Stimulated activated CD8-positive, alpha-beta memory T cell treated with anti-CD3 and anti-CD28 coated beads, Interleukin-7, amount 100 ng/mL, for 24 hours (primary cell): ENCODE results near the gene NID1.
"Not testable (repeated sequence)": the region's sequence is repeated elsewhere in the genome, so short reads cannot be mapped to it uniquely, and the experiment has no call there.

Source experiments
- DNase-seq: peaks from one replicate; pipeline ENCODE4 v3.0.0-alpha.2; 2020; ENCODE audit warnings: low read depth

Gene NID1

DNA sequence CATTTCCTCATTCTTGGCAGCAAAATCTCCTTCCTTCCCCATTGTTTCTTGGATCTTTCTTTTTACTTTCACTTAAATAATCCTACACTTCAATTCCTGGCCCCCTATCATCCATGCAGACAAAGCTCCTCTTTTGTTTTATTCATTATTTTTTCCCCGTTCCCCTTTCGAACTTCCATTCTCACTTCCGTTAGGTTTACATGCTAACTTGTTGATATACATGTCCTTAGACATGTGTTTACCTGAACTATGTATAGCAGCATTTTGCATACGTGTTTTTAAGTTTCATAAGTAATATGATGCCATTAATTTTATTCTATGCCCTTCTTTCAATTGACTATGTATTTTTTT lies 131.1 kb downstream of the NID1 start:
- DNase-seq, result no peak

DNA sequence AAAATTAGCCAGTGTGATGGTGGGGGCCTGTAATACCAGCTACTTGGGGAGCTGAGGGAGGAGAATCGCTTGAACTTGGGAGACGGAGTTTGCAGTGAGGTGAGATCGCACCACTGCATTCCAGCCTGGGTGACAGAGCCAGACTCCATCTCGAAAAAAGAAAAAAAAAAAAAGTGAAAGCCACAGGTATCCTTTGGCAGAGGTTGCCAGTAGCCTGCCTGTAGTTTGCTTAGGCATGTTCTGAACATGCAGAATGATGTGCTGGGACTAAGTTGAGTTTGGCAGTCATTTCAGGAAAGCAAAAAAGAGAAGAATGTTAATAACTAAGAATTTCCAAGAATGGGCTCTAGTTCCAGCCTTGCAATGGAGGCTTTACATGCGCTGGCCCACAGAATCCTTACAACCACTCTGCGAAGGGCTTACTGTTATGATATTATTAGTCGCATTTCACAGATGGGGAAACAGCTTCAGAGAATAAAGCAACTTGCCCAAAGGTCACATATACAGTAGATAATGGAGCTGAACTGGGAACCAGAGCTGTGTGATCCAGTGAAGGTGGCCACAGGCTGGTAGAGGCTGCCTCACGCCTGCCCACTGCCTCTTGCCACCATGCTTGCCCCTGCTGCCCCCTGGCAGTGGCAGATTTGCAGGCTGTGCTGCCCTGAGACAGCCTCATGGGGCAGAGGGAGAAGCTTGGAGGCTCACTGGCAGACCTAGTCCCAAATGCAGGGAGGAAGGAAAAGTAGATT lies 131.7 kb downstream of the NID1 start:
- DNase-seq, result no peak

DNA sequence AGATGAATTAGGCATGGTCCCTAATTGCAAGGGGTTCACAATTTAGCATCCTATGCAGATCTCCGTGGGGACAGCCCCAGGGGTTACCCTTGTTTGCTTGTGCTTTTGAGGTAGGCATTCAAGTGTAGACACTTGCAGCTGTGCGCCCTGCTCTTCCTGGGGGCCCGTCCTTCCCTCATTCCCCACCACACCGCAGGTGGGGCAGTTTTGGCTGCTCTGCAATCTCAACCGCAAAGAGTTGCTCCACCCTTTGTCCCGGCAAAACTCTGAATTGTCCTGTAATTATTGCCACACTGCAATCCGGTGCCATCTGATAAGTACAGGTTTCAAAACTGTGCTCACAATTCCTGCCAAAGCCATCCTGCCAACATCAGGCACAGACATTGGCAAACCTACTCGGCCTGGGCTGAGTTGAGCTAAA lies 132.8 kb downstream of the NID1 start:
- DNase-seq, result no peak

DNA sequence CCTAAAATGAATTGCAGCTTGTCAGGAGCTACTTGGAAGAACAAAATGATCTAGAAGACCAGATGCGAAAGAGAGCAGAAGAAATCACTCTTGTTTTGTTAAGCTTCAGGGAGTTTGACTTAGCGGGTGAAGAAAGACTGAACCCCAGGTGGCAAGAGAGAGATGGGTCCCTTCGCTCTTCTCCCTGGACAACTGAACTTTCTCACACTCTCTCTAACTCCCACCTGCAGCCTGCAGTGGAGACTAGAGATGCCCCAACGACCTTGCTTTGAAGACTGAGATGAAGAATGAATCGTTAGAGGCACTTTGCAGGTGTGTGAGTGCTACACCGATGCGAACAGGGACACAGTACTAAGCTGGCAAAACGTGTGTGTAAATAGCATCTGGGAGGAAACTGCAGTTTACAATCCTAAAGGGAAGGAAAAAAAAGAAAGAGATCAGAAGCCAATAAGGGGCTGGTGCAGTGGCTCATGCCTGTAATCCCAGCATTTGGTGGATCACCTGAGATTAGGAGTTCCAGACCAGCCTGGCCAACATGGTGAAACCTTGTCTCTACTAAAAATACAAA lies 133.6 kb downstream of the NID1 start:
- no peak for DNase-seq

DNA sequence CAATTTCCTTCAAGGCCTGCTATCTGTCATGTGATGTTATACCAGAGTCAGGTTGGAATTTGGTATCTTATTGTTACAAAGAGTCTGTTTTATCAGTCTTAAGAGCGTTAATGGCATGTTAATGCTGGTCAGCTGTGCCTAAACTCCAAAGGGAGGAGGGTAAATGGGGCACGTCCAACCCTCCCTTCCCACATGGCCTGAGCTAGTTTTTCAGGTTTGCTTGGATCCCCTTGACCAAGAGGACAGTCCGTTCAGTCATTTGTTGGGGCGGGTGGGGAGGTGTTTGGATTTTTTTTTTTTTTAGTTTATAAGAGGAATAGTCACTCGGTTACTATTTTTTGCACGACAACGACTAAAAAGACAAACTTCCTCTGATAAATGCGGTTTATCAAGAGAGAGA lies 134.3 kb downstream of the NID1 start:
- no peak for DNase-seq

DNA sequence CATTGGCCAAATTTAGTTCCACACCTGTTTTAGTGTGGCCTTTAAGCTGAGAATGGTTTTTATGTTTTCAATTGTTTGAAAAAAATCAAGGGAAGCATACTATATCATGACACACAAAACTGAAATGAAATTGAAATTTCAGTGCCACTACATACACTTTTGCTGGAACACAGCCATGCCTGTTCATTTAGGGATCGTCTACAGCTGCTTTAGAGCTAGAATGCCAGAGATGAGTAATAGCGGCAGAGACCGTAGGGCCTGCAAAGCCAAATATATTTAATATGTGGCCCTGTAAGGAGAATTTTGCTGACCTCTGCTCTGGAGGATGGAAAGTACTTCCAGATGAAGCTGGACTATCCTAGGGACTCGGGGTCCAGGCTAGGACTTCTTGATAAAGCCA lies 135.7 kb downstream of the NID1 start:
- DNase-seq, result no peak

DNA sequence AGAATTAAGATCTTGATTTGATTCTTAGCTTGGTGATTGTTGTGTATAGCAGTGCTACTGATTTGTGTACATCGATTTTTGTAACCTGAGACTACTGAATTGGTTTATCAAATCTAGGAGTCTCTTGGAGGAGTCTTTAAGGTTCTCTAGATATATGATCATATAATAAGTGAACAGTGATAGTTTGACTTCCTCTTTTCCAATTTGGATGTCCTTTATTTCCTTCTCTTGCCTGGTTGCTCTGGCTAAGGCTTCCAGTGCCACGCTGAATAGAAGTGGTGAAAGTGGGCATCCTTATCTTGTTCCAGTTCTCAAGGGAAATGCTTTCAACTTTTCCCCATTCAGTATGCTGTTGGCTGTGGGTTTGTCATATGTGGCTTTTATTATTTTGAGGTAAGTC lies 136.7 kb downstream of the NID1 start:
- no peak for DNase-seq

DNA sequence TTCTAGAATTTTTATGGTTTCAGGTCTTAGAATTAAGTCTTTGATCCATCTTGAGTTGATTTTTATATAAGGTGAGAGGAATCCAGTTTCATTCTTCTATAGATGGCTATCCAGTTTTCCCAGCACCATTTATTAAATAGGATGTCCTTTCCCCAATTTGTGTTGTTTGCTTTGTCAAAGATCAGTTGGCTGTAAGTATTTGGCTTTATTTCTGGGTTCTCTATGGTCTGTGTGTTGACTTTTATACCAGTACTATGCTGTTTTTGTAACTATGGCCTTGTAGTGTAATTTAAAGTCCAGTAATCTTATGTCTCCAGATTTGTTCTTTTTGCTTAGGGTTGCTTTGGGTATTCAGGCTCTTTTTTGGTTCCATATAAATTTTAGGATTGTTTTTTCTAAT lies 137.3 kb downstream of the NID1 start:
- not testable (repeated sequence) for DNase-seq
